Immature natural killer cell (primary cell): ENCODE data around the gene RBM46. TPM values are rescaled to one million over a fixed set of nuclear protein-coding genes. Genes with fewer than 3 reads are reported as not detected.

Experiments
- DNase-seq, 3 donors: peaks; one replicate each; pipeline ENCODE4 v3.0.0; 2022; ENCODE audit warnings: mixed read lengths in 1 of 3
- H3K27ac Mint-ChIP-seq, 6 donors: one replicate each; pipeline ENCODE4 v1.8.0; 2020; ENCODE audit warnings: mixed read lengths in 6 of 6, mild to moderate bottlenecking in 5 of 6, inconsistent platforms in 4 of 6, moderate library complexity in 3 of 6
- H3K27me3 Mint-ChIP-seq, 3 donors: one replicate each; pipeline ENCODE4 v1.8.0; 2020 to 2021; ENCODE audit warnings: low read depth in 3 of 3, mild to moderate bottlenecking in 3 of 3, mixed read lengths in 3 of 3, moderate library complexity in 3 of 3, inconsistent platforms in 1 of 3
- H3K36me3 Mint-ChIP-seq, 3 donors: one replicate each; pipeline ENCODE4 v1.8.0; 2020; ENCODE audit warnings: mixed read lengths in 3 of 3, inconsistent platforms in 2 of 3, mild to moderate bottlenecking in 2 of 3
- H3K4me1 Mint-ChIP-seq, 2 donors: one replicate each; pipeline ENCODE4 v1.8.0; 2020; ENCODE audit warnings: inconsistent platforms in 2 of 2, mild to moderate bottlenecking in 2 of 2, mixed read lengths in 2 of 2, moderate library complexity in 1 of 2
- H3K4me3 Mint-ChIP-seq, 5 donors: one replicate each; pipeline ENCODE4 v1.8.0; 2020; ENCODE audit warnings: mild to moderate bottlenecking in 5 of 5, mixed read lengths in 5 of 5, inconsistent platforms in 3 of 5, moderate library complexity in 3 of 5
- H3K9me3 Mint-ChIP-seq, 6 donors: one replicate each; pipeline ENCODE4 v1.8.0; 2020; ENCODE audit warnings: mild to moderate bottlenecking in 6 of 6, mixed read lengths in 6 of 6, inconsistent platforms in 4 of 6, moderate library complexity in 3 of 6
- polyA plus RNA-seq, 3 donors: library from polyadenylated mRNA; unstranded; fragments of 300-500 nt; fragmentation: Illumina TruSeq; gene quantifications; one replicate each; pipeline ENCODE4 v1.2.3, GENCODE V29; 2021

Gene RBM46
- polyA plus RNA-seq, 3 donors from 2014 or later = not detected

- H3K36me3 Mint-ChIP-seq = peaks cover 0 to 4% (median 0%) of the 10 kb centered on the region in 3 donors
- no peak overlapping the region for H3K4me3 Mint-ChIP-seq
- peaks cover 0 to 10% (median 2%) of the 10 kb centered on the region in 6 donors for H3K9me3 Mint-ChIP-seq
- no peak for DNase-seq
- H3K27me3 Mint-ChIP-seq = peaks cover 1 to 6% (median 2%) of the 10 kb centered on the region in 3 donors
- H3K4me1 Mint-ChIP-seq = no peaks in the 10 kb centered on the region
- no peak overlapping the region for H3K27ac Mint-ChIP-seq
Observed at GRCh38 chr4:154757713-154758112, 23.4 kb upstream of the RBM46 start.

GRCh38 chr4:154760895-154761294 is 20.2 kb upstream of the RBM46 start:
- Mint-ChIP-seq H3K36me3 (no peaks in the 10 kb centered on the region), H3K4me3 (no peak overlapping the region), H3K27me3 (peaks cover under 1 to 5% (median 2%) of the 10 kb centered on the region in 3 donors), H3K9me3 (peaks cover 0 to 7% (median under 1%) of the 10 kb centered on the region in 6 donors), H3K4me1 (no peaks in the 10 kb centered on the region), H3K27ac (no peak overlapping the region)
- no peak for DNase-seq

- Mint-ChIP-seq H3K36me3 (no peaks in the 10 kb centered on the region), H3K4me3 (no peak overlapping the region), H3K27me3 (peaks cover 0 to 4% (median 1%) of the 10 kb centered on the region in 3 donors), H3K9me3 (peaks cover 0 to 11% (median 6%) of the 10 kb centered on the region in 6 donors), H3K27ac (no peak overlapping the region), H3K4me1 (no peaks in the 10 kb centered on the region)
- DNase-seq = no peak
Observed at GRCh38 chr4:154778264-154778663, 2.8 kb upstream of the RBM46 start.

- no peak for DNase-seq
- H3K36me3 Mint-ChIP-seq = no peaks in the 10 kb centered on the region
- H3K4me1 Mint-ChIP-seq = no peaks in the 10 kb centered on the region
- H3K9me3 Mint-ChIP-seq = peaks cover 0 to 11% (median 6%) of the 10 kb centered on the region in 6 donors
- peaks cover 0 to 4% (median 1%) of the 10 kb centered on the region in 3 donors for H3K27me3 Mint-ChIP-seq
- no peak overlapping the region for H3K4me3 Mint-ChIP-seq
- no peak overlapping the region for H3K27ac Mint-ChIP-seq
Observed at GRCh38 chr4:154779362-154779947, 1.6 kb upstream of the RBM46 start.

GRCh38 chr4:154781983-154782293 is 866 bp downstream of the RBM46 start:
- Mint-ChIP-seq H3K4me1 (no peaks in the 10 kb centered on the region), H3K9me3 (peaks cover 0 to 6% (median under 1%) of the 10 kb centered on the region in 6 donors), H3K27ac (no peak overlapping the region), H3K4me3 (no peak overlapping the region), H3K27me3 (peaks cover 0 to 1% (median 0%) of the 10 kb centered on the region in 3 donors), H3K36me3 (no peaks in the 10 kb centered on the region)
- no peak for DNase-seq

- Mint-ChIP-seq H3K27ac (no peak overlapping the region), H3K36me3 (no peaks in the 10 kb centered on the region), H3K4me1 (no peaks in the 10 kb centered on the region), H3K27me3 (peaks cover 0 to 1% (median 0%) of the 10 kb centered on the region in 3 donors), H3K4me3 (no peak overlapping the region), H3K9me3 (peaks cover 0 to 2% (median 0%) of the 10 kb centered on the region in 6 donors)
- DNase-seq = no peak
Observed at GRCh38 chr4:154807042-154807630, 26.1 kb downstream of the RBM46 start.

- Mint-ChIP-seq H3K9me3 (peaks cover 0 to 11% (median 3%) of the 10 kb centered on the region in 6 donors), H3K4me3 (no peak overlapping the region), H3K27ac (no peak overlapping the region), H3K36me3 (no peaks in the 10 kb centered on the region), H3K4me1 (no peaks in the 10 kb centered on the region), H3K27me3 (peaks cover 0 to 1% (median 0%) of the 10 kb centered on the region in 3 donors)
- DNase-seq = no peak
Observed at GRCh38 chr4:154818230-154818629, 37.2 kb downstream of the RBM46 start.

GRCh38 chr4:154822775-154823174 is 41.7 kb downstream of the RBM46 start:
- Mint-ChIP-seq H3K36me3 (no peaks in the 10 kb centered on the region), H3K9me3 (peaks cover 0 to 11% (median 3%) of the 10 kb centered on the region in 6 donors), H3K27me3 (peaks cover 0 to 1% (median 0%) of the 10 kb centered on the region in 3 donors), H3K27ac (no peak overlapping the region), H3K4me3 (no peak overlapping the region), H3K4me1 (no peaks in the 10 kb centered on the region)
- DNase-seq = no peak

GRCh38 chr4:154836030-154836429 is 55.0 kb downstream of the RBM46 start:
- H3K4me1 Mint-ChIP-seq = no peaks in the 10 kb centered on the region
- peaks cover 5 to 20% (median 13%) of the 10 kb centered on the region in 6 donors for H3K9me3 Mint-ChIP-seq
- DNase-seq = no peak
- H3K36me3 Mint-ChIP-seq = peaks cover 0 to 3% (median 0%) of the 10 kb centered on the region in 3 donors
- peaks cover 0 to 3% (median 2%) of the 10 kb centered on the region in 3 donors for H3K27me3 Mint-ChIP-seq
- no peak overlapping the region for H3K4me3 Mint-ChIP-seq
- no peak overlapping the region for H3K27ac Mint-ChIP-seq

- no peaks in the 10 kb centered on the region for H3K4me1 Mint-ChIP-seq
- H3K27me3 Mint-ChIP-seq = peaks cover 0 to 3% (median 2%) of the 10 kb centered on the region in 3 donors
- peaks cover 3 to 20% (median 12%) of the 10 kb centered on the region in 6 donors for H3K9me3 Mint-ChIP-seq
- DNase-seq = no peak
- H3K4me3 Mint-ChIP-seq = no peak overlapping the region
- H3K27ac Mint-ChIP-seq = no peak overlapping the region
- peaks cover 0 to 3% (median 0%) of the 10 kb centered on the region in 3 donors for H3K36me3 Mint-ChIP-seq
Observed at GRCh38 chr4:154836513-154836912, 55.4 kb downstream of the RBM46 start.

GRCh38 chr4:154838155-154838554 is 57.1 kb downstream of the RBM46 start:
- peaks cover 0 to 25% (median 7%) of the 10 kb centered on the region in 6 donors for H3K9me3 Mint-ChIP-seq
- H3K27me3 Mint-ChIP-seq = peaks cover 2 to 5% (median 3%) of the 10 kb centered on the region in 3 donors
- H3K36me3 Mint-ChIP-seq = peaks cover 0 to 3% (median 0%) of the 10 kb centered on the region in 3 donors
- no peaks in the 10 kb centered on the region for H3K4me1 Mint-ChIP-seq
- H3K4me3 Mint-ChIP-seq = no peak overlapping the region
- H3K27ac Mint-ChIP-seq = no peak overlapping the region
- DNase-seq = no peak

DNA sequence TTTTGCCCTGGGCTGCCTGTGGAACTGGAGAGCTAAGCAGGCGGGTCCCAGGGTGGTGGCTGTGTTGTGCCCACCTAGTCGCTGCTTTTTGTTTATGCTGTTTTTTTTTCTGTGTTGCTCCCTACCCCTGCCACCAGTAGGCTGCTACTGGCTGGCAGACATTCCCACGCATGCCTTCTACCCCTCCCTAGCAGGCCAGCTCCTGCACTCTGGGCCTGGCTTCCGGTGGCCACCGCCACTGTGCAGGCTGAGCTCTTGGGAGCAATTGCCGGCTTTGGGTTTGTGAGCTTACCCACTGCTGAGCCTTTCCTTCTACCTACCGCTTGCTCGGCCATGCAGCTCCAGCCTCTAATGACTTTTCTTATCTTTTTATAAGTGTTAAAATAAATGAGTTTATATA is 57.6 kb downstream of the RBM46 start:
- DNase-seq = no peak
- no peak overlapping the region for H3K4me3 Mint-ChIP-seq
- no peaks in the 10 kb centered on the region for H3K4me1 Mint-ChIP-seq

GRCh38 chr4:154854362-154854761 is 73.3 kb downstream of the RBM46 start:
- H3K36me3 Mint-ChIP-seq = no peaks in the 10 kb centered on the region
- H3K4me1 Mint-ChIP-seq = no peaks in the 10 kb centered on the region
- peaks cover 0 to 2% (median 0%) of the 10 kb centered on the region in 3 donors for H3K27me3 Mint-ChIP-seq
- no peak overlapping the region for H3K4me3 Mint-ChIP-seq
- H3K27ac Mint-ChIP-seq = no peak overlapping the region
- DNase-seq = no peak
- peaks cover 0 to 8% (median 2%) of the 10 kb centered on the region in 6 donors for H3K9me3 Mint-ChIP-seq

More for the DNA sequence above, 57.6 kb downstream of the RBM46 start:
- peaks cover 0 to 3% (median 0%) of the 10 kb centered on the region in 3 donors for H3K36me3 Mint-ChIP-seq
- peaks cover 0 to 23% (median 6%) of the 10 kb centered on the region in 6 donors for H3K9me3 Mint-ChIP-seq
- H3K27me3 Mint-ChIP-seq = peaks cover 2 to 5% (median 3%) of the 10 kb centered on the region in 3 donors
- no peak overlapping the region for H3K27ac Mint-ChIP-seq

DNA sequence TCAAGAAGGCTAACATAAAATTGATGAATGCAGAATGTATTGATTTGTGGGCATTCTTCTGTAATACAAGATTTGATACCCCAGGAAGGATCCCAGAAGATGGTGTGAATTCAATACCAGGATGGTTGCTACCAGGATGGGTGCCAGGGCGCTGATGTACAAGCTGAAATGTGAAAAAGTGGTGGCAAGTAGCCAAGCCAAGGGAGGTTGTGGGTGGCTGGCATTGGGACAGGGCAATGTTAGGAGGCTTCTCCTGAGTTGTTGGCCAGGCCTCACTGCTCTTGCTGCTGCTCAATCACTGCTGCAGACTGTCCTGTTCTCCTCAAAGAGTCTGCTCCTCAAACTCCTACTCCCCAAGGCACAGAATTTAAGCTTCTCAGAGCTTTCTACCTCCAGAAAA is 77.1 kb downstream of the RBM46 start:
- no peak overlapping the region for H3K4me3 Mint-ChIP-seq
- H3K27me3 Mint-ChIP-seq = peaks cover 0 to 2% (median 0%) of the 10 kb centered on the region in 3 donors
- H3K27ac Mint-ChIP-seq = no peak overlapping the region
- H3K4me1 Mint-ChIP-seq = no peaks in the 10 kb centered on the region
- H3K36me3 Mint-ChIP-seq = no peaks in the 10 kb centered on the region
- no peak for DNase-seq
- peaks cover 2 to 7% (median 5%) of the 10 kb centered on the region in 6 donors for H3K9me3 Mint-ChIP-seq
